NCI-H2107 treated with DMSO at 0.1 percent for 48 hours (cell line): Measurements from ENCODE around the gene IFT88.

Experiments
- DNase-seq: peaks from one replicate; lab custom pipeline; 2025; ENCODE audit not compliant: unreplicated experiment; lab: John Stamatoyannopoulos, UW

The IFT88 gene

DNA sequence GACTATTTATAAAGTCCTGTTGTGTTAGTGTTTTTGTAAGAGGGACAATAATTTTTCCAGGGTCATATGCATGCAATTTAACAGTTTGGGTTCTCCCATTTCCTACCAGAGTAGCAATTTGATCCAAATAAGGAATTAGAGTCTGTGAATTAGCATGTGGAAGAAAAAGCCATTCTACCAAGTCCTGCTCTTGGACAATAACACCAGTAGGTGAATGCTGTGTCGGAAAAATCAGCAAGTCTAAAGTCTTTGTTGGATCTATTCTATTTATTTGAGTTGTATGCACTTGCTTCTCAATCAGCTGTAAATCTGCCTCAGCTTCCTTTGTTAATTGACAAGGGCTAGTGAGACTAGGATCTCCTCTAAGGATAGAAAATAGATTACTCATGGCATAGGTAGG is 115.1 kb downstream of the IFT88 start:
- DNase-seq, result no peak

DNA sequence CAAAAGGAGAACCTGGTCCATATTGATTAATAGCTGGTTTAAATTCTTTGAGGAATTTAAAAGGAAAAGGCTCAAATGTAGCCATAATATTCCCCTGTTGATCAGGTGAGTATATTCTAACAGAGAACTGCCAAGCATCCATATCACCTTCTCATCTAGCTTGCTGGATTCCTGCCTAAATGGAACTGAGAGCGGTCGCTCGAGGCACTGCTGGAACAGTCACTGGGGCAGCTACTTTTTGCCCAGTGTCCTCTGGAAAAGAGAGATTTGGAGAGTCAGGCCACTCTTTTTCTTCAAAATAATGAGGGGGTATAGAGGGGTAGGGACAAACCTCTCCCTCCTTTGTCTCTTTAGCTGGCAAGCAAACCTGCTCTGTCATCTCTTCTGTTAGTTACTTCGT is 117.1 kb downstream of the IFT88 start:
- no peak for DNase-seq

DNA sequence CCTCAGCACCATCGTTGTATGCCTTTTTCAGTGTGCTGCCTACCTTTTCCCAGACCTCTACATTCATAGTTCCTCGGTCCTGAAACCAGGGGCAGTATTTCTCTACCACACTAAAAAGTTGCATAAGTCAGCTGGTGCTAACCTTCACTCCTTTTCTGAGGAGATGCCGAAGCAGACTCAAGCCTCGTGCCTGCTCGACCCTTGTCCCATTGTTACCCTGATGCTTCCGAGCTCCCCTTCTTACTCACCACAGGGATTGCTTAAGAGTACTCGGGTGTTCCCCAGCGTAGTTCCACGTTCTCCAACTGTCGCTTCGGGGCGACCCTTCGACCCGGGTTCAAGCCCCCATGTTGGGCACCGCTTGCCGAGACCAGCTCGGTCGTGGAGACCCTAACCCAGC is 117.6 kb downstream of the IFT88 start:
- no peak for DNase-seq

DNA sequence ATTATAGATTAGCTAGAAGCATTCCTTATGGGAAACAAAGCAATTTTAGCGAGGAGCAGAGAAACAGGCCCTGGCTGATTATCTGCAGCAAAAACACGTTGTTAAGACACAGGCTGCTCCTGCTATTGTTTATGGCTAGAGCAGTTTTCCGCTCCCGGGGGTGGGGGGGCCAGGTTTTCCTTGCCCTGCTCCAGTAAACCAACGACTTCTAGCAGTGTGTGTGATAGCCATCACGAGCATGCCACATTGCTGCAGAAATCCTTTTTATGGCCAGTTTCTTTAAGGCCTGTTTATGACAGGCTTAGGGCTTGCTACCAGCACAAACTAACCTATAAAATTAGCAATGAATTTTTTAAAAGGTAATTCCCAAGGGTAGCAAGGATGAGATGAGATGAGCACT is 118.1 kb downstream of the IFT88 start:
- DNase-seq, result no peak

DNA sequence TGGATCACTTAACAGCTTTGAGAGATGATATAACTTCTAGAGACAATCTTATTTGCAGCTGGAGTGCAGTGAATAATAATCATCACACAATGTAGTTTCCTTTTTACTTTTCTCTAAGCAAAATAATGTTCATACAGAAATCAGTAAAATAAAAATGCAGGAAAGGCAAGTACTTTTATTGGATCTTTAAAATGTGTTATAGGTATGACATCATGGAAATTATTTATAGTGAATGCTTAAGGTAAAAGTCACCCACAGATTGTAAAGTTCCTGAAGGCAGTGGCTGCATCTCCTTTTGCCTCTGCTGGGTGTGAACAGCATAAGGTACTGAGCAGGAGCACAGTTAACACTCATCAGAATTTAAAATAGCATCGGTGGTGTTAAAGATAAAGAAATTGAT is 119.2 kb downstream of the IFT88 start:
- DNase-seq, result no peak

DNA sequence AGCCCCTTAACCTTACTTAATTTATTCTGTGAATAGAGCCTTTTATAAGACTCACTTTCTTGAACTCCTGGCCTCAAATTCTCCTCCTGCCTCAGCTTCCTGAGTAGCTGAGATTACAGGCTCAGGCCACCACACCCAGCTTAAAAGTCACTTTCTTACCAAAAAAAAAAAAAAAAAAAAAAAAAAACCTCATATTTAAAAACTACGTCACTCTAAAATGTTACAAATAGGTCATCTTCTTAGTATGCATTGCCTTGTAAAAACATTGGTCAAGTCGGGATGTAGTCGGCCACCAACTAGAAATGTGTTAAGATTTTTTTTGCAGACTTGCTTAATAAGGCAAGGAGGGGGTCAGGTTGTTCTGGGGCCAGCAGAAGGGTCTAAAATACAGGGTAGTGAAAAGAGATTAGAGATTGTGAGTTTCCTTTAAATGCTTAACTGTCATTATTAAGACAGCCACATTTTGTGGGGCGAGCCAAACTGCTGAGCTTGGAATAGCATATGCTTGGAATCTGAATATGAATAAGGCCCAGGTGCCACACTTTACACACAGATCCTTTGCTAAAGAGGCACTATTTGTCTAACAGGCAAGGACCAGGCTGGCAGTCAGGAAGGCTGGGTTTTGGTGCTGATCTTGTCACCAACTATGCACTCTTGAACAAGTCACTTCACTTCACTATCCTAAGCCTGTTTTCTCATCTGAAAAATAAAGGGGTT is 120.1 kb downstream of the IFT88 start:
- no peak for DNase-seq

DNA sequence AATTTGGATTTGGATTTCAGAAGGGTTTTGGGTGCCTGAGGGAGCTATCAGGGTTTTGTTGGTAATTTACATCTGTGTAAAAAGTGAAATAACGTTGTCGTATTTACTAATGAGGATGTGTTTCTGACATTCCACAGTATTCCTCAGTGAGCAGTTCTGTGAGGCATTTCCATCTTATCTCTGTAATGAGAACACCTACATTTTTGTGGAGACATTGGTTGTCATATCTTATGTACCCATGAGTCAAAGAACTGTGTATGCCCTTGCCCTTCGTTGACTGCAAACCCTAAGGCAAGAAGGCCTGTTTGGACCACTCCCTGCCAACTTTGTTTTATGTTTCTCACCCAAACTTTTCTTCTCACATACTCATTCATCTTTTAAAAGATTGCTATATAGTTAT is 122.3 kb downstream of the IFT88 start:
- DNase-seq, result no peak

DNA sequence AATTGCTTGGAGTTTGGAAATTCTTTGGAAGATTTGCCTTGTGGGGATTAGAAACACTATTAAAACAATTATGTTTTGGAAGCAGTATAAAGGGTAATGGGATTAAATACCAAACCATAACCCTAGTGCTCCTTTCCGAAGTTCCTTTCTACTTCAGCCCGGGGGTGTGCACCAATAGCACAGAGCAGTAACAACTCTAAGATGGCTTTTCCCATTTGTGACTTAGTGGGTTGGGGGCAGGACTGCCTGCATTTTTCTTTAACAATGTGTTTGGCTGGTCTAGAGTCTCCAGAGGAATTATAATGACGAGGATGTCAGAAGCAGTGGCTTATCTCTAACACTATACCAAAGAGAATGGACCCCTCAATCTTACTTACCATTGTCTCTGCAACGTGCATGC is 124.7 kb downstream of the IFT88 start:
- DNase-seq, result no peak

DNA sequence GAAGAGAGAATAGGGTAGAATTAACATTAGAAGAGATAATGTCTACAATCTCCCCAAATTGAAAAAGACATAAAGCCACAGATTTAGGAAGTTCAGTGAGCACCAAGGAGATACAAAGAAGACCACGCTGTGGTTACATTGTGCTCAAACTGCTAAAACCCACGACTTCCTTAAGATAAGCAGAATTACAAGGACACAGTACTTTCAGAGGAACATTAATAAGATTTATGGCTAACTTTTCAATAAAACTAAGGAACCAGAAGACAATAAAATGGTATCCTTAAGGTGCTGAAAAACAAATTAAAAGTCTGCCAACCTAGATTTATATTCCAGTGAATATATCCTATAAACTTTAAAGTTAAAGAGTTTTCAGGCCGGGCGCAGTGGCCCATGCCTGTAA is 129.1 kb downstream of the IFT88 start:
- DNase-seq, result no peak

DNA sequence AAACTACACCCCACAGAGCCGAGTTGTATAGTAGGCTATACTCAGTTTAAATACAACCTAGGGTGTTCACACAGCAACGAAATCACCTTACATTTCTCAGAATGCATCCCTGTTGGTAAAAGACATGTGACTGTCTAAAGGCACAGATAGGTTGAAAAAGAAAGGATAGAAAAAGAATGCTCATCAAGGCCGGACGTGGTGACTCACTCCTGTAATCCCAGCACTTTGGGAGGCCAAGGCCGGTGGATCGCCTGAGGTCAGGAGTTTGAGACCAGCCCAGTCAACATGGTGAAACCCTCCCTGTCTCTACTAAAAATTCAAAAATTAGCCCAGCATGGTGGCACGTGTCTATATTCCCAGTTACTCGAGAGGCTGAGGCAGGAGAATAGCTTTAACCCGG is 132.8 kb downstream of the IFT88 start:
- no peak for DNase-seq

DNA sequence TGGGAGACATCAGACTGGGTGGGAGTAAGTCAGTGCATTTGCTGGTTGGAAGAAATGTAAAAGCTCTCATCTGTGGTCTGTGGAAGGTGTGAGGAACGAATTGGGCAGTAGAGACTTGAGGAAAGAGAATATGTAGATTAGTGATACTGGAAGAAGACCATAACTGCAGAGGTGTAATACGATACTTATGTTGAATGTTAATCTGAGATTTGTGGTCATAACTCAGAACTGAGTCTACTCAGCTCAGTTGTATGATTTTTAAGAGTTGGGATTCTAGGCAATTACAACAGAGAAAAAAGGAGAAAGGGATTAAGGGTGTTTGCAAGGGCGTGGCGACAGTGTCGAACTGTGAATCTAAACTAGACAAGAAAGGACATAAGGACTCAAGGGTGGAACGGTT is 133.3 kb downstream of the IFT88 start:
- DNase-seq, result no peak

DNA sequence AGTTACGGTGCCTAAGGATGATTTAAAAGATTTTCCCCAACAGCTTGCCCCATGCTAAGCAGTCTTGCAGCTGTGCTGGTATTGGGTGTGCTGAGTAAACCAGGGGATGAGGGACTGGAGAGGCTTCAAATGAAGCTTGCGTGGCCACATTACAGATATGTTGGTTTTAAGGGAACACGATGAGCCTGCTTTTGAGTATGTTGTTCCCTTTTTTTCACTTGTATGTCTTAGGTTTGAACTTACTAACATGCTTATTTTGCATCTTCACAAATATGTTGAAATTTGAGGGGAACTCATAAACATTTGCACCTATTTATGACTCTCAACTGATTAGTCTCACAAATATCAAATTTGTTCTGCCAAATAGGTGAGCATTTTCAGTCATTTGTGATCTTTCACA is 134.5 kb downstream of the IFT88 start:
- no peak for DNase-seq

DNA sequence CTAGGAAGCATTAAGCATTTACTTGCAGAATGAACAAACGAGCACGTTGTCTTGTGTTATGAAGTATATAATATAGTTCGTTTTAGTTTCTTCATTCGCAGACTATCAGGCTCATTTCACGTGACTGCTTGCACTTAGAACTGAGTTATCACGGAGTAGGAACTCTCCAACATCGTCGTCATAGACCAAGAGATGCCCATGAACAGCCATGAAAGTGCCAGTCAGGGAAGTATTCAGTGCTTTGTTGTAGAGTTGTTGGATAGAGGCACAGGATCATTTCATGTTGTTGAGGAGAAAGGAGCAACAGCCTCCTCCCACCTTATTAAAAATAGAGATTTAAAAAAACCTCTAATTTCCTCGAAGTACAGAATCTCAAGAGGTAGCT is 135.6 kb downstream of the IFT88 start:
- no peak for DNase-seq

DNA sequence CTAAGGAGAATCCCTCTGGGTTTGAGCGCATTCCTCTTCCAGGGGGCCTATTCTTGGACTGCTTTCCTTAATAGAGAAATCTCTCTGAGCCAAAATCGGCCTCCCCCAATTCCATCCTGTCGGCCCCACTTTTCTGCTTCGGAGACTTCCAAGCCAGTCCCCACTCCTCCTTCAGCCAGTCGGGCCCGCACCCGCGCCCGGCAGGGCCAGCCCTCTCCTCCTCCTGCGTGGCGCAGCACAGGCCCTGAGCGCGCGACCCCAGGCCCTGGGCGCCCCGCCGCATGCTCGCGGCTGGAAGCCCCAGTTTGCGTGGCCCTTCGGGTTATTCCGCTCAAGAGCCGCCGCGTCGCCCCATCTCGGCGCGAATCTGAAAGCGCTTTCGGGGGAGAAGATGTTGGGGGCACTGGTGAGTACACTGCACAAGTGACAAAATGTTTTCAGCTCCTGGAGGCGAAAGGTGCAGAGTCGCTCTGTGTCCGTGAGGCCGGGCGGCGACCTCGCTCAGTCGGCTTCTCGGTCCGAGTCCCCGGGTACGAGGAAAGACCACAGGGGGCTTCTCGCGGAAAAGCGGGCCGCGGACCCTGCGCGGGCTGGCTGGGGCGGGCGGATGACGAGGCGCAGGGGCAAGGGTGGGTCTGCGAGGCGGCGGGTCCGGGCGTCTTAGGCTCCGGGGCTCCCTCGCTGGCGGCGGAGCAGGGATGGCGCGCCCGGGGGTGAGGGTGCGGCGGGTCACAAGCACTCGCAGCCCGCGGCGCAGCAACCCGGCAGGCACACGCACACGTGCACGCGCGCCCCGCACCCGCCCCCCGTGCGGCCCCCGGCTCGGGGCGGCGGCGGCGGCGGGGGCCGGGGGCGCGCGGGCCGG is 136.2 kb downstream of the IFT88 start, which contains the start of gene IL17D:
IL17D (plus strand) TSS at position 785 of the 865 bp plus-strand sequence. CDS start 303 bp downstream, outside the sequence.
- DNase-seq, result no peak

DNA sequence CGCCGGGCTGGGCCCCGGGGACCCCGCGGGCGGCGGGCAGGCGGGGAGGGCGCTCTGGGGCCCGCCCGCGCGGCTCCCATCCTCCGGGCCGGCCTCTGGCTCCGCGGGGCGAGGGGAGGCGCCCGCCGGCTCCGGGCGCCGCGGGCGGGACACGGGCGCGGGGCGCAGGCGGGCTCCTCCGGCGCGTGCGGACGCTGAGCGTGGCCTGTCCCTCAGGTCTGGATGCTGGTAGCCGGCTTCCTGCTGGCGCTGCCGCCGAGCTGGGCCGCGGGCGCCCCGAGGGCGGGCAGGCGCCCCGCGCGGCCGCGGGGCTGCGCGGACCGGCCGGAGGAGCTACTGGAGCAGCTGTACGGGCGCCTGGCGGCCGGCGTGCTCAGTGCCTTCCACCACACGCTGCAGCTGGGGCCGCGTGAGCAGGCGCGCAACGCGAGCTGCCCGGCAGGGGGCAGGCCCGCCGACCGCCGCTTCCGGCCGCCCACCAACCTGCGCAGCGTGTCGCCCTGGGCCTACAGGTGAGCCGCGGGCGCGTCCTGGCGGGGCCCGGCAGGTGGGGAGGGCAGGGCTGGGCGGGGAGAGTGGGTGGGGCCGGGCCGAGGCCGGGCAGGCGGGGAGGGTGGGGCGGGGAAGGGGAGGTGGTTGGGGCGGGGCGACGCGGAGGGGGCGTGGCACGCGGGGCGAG is 137.0 kb downstream of the IFT88 start:
- DNase-seq, result no peak

DNA sequence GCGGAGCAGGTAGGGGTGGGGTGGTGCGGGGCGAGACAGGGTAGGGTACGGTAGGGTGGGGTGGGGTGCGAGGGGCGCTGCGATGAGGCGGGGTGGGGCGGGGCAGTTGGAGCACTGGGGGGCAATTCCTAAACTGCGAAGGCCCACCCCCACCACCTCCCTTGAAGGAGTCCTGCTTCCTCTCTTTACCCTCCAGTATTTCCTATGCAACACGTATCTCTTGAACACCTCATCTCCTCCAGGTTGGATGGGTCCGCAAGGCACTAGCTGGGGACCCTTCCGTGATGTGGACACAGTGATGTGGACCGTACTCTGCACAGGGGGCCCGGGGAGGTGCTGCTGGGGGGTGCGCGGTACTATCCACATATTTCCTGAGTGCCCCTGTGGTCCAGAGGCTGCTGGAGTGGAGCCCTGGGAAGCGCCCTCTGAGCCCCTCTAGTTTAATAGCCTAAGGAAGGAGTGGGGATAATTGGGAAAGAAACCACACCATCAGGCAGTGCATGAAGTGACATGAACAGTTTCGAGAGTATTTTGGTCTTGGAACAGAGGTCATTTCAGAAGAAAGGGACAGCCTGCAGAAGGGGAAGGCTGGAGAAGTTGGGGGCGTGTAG is 137.6 kb downstream of the IFT88 start:
- DNase-seq, result no peak

DNA sequence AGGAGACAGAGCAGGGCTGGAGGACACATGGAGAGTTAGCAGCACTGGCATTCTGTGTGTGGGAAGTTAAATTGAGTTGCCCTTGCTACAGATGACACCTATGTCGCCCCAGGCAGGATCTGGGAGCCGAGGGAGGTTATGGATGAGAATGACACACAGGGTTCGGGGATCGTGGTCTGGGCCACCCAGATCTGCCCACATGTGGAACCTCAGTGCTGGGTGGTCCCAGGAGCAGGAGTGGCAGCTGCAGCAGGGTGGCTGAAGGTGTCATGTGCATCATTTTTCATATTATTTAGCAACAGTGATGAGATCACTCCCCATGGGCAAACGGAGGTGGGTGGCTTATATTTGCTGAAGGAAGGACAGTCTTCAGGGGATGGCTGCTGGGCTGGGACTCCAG is 139.7 kb downstream of the IFT88 start:
- no peak for DNase-seq

DNA sequence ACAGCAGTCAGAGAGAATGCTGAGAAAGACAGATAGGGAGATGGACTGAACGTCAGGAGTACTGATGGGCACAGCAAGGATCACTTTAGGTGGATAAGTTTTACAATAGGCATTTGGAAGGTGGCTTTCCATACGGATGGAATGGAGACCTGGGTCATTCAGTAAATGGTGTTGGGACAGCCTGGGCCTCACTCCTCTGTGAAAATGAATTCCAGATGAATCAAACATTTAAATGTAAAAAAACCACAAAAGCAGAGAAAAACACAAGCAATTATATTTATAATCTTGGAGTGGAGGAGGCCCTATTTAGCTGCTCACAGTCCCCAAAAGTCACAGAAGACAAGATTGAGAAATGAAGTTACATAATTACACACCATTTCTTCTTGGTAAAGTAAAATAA is 141.3 kb downstream of the IFT88 start:
- DNase-seq, result no peak

DNA sequence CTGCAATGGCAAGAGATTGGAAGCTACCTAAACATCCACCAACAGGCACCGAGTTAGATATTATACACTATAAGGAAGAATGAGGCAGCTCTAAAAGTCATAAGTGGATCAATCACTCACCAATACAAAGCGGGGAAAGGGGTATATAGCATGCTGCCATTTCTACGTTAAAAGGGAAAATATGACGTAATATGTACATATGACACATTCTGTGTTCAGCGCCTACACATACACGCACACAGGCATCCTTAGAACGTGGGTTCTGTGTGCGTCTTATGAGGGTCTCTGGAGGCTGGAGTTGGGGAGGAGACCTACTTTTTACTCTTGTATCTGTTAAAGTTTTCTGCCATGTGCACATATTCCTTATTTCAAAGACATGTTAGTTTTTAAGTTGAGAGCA is 142.4 kb downstream of the IFT88 start:
- DNase-seq, result no peak

DNA sequence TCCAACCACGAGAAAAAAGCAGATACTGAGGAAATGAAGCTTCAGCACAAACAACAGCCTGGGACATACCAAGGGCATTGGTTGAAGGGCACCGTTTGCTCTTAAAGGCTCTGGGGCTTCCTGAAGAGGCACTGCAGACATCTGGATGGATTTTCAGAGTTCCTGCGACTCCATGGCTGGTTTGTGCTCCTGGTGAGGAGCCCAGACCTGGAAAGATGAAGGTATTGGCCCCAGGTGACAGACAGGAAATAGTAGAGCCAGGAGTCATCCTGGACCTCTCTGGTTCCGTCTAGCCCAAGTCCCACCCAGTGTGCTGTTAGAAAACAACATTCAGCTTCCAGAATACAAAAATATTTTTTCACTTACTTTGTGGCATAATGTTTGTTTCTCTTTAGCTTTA is 142.8 kb downstream of the IFT88 start:
- no peak for DNase-seq

DNA sequence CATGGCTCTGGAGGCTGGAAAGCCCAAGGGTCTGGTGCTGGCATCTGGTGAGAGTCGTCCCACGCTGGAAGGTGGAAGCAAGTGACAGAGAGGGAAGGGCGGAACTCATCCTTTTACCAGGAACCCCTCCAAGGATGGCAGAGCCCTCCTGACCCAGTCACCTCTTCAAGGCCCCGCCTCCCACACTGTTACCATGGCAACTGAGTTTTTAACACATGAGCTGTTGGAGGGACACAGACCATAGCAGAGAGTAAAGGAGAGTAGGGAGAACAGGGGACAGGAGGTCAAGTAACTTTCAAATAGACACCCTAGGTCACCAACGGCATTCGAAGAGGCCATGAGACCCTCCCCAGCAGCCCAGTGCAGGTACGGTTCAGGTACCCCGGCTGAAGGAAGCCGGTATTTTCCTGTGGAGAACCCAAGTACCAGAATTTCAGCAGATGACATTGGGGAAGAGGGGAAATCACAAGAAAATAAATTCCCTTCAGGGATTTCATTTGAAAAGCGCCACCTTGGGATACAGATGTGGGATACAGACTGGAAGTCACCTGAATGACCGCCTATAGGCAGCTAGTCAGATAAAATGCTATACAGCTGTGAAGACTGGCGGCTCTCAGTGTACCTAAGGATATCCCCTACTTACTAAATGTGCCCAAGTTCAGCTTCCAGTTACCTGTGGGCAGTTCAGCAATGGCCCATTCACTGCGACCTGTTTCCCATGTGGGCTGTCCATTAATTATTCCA is 144.5 kb downstream of the IFT88 start:
- no peak for DNase-seq
